ENCODE results near the gene CCDC185. TPM values are rescaled to one million over a fixed set of nuclear protein-coding genes. Genes with fewer than 3 reads are reported as not detected.
A peak's percentile ranks its signal among the peaks of the same experiment; 100 is the strongest.
"Not testable (repeated sequence)": the region's sequence is repeated elsewhere in the genome, so short reads cannot be mapped to it uniquely, and the experiment has no call there.

Gene CCDC185
- total RNA-seq, 1 donor from 2014 or later, result not detected

DNA sequence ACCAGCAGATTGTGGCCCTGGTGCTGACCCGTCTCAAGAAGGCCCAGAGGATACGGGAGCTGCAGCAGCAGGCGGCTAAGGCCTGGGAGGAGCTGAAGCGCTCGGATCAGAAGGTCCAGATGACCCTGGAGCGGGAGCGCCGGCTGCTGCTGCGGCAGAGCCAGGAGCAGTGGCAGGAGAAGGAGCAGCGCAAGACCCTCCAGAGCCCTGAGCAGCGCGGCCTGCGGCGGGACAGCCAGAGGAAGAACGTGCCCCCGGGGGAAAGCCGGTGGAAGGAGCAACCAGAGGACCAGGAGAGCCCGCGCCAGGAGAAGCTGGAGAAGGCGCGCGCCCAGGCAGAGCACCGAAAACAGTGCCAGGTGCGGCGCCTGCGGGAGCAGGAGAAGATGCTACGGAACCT is 1.0 kb downstream of the CCDC185 start:
- DNase-seq (ENCODE audit: low spot score), result no peak

DNA sequence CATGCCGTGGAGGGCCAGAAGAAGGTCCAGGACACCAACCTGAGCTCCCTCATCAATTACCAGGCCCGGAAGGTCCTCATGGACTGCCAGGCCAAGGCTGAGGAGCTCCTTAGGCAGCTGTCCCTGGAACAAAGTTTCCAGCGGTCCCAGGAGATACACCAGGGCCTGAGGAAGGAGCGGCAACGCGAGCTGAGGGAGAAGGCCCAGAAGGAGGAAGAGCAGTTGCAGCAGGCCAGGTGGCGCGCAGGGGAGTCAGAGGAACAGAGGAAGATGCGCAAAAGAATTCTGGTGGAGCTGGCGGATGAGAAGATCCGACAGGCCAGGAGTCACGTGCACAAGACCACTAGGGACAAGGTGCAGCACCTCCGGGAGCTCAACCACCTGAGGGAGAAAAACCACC is 1.5 kb downstream of the CCDC185 start:
- no peak for DNase-seq (ENCODE audit: low spot score)

DNA sequence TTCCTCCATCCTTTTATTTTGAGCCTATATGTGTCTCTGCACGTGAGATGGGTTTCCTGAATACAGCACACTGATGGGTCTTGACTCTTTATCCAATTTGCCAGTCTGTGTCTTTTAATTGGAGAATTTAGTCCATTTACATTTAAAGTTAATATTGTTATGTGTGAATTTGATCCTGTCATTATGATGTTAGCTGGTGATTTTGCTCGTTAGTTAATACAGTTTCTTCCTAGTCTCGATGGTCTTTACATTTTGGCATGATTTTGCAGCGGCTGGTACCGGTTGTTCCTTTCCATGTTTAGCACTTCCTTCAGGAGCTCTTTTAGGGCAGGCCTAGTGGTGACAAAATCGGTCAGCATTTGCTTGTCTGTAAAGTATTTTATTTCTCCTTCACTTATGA is 6.2 kb downstream of the CCDC185 start:
- not testable (repeated sequence) for DNase-seq (ENCODE audit: low spot score)

DNA sequence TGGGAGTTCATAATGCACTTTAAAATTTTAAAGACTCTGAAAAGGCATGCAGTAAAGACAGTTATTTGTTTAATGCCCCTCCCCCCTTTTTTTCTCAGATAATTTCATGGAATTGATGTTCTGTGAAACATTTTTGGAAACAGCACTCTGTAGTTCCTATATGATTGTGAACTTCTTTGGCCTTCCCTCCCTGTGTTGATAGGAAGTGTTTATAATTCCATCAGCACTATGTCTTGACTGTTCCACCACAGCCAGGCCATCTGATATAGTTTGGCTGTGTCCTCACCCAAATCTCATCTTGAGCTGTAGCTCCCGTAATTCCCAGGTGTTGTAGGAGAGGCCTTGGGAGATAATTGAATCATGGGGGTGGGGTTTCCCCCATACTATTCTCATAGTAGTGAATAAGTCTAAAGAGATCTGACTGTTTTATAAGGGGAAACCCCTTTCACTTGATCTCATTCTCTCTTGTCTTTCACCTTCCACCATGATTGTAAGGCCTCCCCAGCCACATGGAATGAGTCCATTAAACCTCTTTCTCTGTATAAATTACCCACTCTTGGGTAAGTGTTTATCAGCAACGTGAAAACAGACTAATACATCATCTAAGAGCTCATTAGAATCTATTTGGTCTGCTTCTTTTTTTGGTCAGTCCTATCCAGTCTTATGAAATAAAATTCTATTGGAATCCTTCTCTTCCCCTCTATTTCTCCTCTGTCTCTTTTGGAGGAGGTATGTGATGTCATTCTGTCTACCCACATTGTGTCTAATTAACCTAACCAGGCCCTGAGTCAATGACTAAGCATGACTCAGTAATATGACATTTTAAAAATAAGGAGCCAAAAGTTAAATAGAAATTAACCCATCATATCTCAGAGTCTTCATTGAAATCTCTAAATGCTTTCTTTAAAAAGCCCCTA is 8.9 kb downstream of the CCDC185 start:
- DNase-seq (ENCODE audit: low spot score), result no peak

DNA sequence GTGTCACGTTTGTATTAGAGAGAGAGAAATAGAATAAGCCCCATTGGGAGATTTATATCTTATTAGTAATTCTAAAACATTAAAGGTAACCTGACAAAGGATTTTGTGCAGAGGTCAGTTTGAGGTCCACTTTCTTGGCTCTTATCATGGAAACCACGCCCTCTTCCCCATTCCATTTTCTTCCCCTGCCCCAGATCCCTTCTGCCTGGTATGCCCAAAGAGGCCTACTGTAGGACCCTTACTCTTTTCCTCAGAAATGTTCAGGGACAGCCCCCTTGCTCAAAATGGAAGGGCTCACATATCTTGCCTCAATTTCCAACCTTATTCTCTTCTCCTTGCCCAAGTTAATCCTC is 9.6 kb downstream of the CCDC185 start:
- DNase-seq (ENCODE audit: low spot score), result no peak

DNA sequence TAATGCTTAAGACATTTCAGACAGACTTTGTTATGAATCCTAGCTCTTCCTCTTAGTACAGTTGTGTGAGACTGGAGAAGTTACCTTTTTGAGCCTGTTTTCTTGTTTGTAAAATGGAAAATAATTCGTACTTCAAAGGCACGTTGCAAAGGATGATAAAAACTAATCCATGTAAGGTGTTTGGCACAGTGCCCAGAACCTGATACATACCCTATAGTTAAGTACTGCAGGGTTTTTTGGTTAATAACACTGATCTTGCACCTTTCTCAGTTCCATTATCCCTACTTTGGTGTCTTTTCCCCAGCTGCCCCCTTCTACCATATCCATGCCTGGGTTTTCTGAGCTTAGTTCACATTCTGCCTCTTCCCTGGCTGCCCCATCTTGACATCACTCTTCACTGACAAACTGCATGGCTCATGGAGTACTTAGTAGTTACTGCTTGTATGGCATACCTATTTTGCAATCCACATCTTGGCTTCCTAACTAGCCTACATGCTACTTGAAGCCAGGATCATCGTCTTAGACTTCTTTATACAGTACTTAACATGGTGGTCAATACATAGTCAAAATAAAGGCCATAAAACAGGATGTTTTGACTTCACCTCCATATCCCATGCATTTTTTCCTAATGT is 10.1 kb downstream of the CCDC185 start:
- no peak for DNase-seq (ENCODE audit: low spot score)

DNA sequence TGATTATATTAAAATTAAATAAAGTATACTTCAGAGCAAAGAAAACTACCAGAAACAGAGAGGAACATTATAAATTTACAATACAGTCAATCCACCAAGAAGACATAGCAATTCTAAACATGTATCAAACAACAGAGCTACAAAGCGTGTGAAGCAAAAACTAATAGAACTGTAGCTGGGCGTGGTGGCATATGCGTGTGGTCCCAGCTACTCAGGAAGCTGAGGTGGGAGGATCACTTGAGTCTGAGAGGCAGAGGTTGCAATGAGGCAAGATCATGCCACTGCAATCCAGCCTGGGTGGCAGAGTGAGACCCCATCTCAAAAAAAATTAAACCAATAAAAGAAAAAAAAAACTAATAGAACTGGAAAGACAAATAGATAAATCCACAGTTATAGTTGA is 12.3 kb downstream of the CCDC185 start:
- DNase-seq (ENCODE audit: low spot score), result no peak

- no peak for DNase-seq (ENCODE audit: low spot score)
Observed at GRCh38 chr1:223410036-223410435, 16.8 kb downstream of the CCDC185 start.

- DNase-seq (ENCODE audit: low spot score), result no peak
Observed at GRCh38 chr1:223411309-223411708, 18.1 kb downstream of the CCDC185 start.

DNA sequence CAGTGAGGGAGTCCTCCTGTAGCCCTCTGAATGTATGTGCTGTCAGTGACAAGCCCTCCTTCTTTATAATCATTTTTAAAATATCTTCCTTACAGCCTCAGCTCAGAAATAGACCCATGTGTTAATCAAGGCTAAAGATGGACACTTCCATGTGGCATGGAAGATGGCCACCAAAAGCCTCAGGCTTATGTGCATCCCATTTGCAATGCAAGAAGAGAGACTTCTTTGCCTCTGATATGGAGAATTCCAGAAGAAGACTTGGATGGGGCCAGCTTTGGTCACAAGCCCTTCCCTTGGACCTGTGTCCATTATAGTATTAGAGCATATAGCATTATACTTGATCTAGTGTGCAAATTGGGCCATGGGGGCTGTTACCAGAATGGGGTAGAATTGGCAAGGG is 18.5 kb downstream of the CCDC185 start:
- DNase-seq (ENCODE audit: low spot score), result no peak

DNA sequence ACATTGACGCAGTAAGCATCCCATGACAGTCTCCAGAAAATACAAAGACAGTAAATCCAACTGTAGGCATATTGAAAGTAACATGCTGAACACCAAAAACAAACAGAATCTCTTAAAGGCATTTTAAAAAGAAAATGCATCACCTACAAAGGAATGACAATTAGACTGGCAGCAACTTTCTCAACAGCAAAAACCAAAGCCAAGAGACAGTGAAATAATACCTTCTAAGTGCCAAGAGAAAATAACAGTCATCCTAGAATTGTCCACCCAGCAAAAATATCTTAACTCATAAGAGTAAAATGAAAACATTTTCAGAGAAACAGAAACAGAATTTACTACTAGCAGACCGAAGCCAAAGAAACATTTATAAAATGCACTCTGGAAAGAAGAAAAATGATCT is 20.0 kb downstream of the CCDC185 start:
- no peak for DNase-seq (ENCODE audit: low spot score)

GRCh38 chr1:223417444-223417843 is 24.2 kb downstream of the CCDC185 start:
- no peak for DNase-seq (ENCODE audit: low spot score)

GRCh38 chr1:223417903-223418663 is 24.9 kb downstream of the CCDC185 start:
- no peak for DNase-seq (ENCODE audit: low spot score)

- DNase-seq (ENCODE audit: low spot score), result no peak
Observed at GRCh38 chr1:223419115-223419514, 25.9 kb downstream of the CCDC185 start.

DNA sequence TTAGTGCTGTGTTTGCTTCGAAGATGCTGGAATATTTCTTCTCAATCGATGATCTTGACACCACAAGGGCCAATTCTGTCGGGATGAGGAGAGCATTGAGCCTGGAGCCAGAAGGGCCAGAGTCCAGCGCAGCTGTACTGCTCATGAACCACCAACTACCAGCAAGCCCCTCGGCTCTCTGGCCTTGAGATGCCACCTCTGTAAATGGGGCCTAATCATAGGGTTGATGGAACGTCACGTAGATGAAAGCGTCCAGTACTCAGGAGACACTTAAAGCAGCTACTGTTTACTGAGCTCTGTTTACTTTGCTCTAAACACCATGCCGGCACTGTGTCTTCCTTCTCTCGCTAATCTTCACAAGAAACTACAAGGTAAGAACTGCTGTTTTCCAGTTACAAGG is 26.3 kb downstream of the CCDC185 start:
- no peak for DNase-seq (ENCODE audit: low spot score)

DNA sequence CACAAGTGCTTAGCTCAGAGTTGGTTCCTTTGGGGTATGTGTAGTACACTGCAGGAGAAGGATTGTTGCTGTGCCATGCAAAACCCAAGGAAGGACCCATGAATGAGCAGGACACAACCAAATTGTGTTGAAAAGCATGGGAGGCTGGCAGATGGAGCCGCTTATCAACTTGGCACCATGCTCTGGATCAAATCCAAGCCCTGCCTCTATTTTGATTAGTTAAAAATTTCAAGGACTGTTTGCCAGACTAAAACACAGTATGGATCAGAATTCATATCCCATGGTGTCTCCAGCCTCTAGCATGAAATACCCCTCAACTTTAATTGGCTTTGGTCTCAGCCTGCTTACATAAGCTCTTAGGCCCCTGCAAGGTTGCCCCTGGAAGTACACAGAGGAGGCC is 27.8 kb downstream of the CCDC185 start:
- DNase-seq (ENCODE audit: low spot score), result no peak

GRCh38 chr1:223421676-223422075 is 28.5 kb downstream of the CCDC185 start:
- peak; percentile 2 for DNase-seq (ENCODE audit: low spot score)

GRCh38 chr1:223422911-223423310 is 29.7 kb downstream of the CCDC185 start:
- DNase-seq (ENCODE audit: low spot score), result no peak

- no peak for DNase-seq (ENCODE audit: low spot score)
Observed at GRCh38 chr1:223423641-223424233, 30.5 kb downstream of the CCDC185 start.

DNA sequence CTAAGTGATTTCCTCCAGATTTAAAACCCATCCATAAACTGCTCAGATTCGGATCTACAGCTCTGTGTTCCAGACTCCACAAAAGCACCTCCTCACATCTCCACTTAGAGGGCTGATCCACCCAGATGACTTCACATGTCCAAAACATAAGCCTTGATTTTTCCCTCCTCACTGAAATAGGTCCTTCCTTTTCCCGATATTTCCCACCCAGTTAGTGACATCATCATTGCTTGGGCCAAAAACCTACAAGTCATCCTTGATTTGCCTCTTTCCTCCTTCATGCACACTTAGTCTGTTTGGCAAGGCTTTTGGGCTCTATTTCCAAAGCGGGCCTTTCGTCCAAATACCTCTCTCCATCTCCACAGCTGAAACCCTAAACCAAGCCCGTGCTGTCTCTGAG is 32.3 kb downstream of the CCDC185 start:
- no peak for DNase-seq (ENCODE audit: low spot score)

GRCh38 chr1:223426936-223427335 is 33.7 kb downstream of the CCDC185 start:
- DNase-seq (ENCODE audit: low spot score), result no peak

GRCh38 chr1:223429313-223429731 is 36.1 kb downstream of the CCDC185 start:
- DNase-seq (ENCODE audit: low spot score), result peak; percentile 20
